Brain microvascular endothelial cell (primary cell): ENCODE measurements around the gene TMEM141.
"Not testable (repeated sequence)": the region's sequence is repeated elsewhere in the genome, so short reads cannot be mapped to it uniquely, and the experiment has no call there.

Experiments used
- DNase-seq: peaks from one replicate; pipeline ENCODE4 v3.0.0-alpha.2; 2020
- H3K27ac ChIP-seq: fragments of 250-450 bp; sonication (Bioruptor Pico); 2 replicates; pipeline ENCODE4 v1.5.1; 2020; ENCODE audit warnings: mild to moderate bottlenecking, moderate library complexity
- H3K27me3 ChIP-seq: fragments of 250-450 bp; sonication (Bioruptor Pico); replicated peaks from 2 replicates; pipeline ENCODE4 v1.5.1; 2020; ENCODE audit warnings: mild to moderate bottlenecking
- H3K36me3 ChIP-seq: fragments of 250-450 bp; sonication (Bioruptor Pico); replicated peaks from 2 replicates; pipeline ENCODE4 v1.5.1; 2020; ENCODE audit warnings: mild to moderate bottlenecking
- H3K4me3 ChIP-seq: 2 replicates; pipeline ENCODE4 v1.5.1; 2011; ENCODE audit warnings: low read depth, mild to moderate bottlenecking, control low read depth, low read length, moderate library complexity
- in situ Hi-C: cut with HindIII; loops from 2 replicates; pipeline ENCODE4 v1.10.0; 2017; ENCODE audit warnings: low sequenced_read_pairs, low pct_ligation_motif_present
- TF ChIP-seq, protein P1 (sequence below): IDR thresholded peaks from 2 replicates; pipeline ENCODE4 v1.5.1; 2011; ENCODE audit warnings: low read depth, mild to moderate bottlenecking, moderate library complexity, low read length, control low read depth, inconsistent platforms; ENCODE audit errors: missing control alignments

TMEM141 gene

DNA sequence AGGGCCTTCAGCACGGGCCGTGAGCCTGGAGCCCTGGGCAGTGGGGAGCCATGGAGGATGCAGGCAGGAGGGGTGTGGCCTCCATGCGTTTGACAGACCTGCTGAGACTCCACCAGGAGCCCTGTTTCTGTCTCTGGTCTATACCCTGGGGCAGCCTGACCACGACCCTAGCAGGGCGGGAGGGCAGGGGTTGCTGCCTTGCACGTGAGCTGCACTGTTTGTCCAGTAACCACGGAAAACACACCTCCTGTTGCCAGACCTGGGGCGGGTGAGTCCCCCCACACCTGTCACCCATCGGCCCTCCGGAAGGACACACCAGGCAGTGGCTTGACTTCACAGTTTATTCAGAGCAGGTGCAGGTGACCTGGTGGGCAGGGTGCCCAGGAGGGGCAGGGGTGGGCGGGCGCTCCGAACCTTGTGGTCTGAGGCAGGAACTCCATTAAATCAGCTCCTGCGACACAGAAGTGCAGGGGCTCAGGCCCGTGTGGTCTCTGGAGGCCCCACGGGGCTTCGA, 37.0 kb upstream of the TMEM141 start:
- H3K27ac ChIP-seq, result no peak overlapping the region
- no peaks in the 10 kb centered on the region for H3K27me3 ChIP-seq

DNA sequence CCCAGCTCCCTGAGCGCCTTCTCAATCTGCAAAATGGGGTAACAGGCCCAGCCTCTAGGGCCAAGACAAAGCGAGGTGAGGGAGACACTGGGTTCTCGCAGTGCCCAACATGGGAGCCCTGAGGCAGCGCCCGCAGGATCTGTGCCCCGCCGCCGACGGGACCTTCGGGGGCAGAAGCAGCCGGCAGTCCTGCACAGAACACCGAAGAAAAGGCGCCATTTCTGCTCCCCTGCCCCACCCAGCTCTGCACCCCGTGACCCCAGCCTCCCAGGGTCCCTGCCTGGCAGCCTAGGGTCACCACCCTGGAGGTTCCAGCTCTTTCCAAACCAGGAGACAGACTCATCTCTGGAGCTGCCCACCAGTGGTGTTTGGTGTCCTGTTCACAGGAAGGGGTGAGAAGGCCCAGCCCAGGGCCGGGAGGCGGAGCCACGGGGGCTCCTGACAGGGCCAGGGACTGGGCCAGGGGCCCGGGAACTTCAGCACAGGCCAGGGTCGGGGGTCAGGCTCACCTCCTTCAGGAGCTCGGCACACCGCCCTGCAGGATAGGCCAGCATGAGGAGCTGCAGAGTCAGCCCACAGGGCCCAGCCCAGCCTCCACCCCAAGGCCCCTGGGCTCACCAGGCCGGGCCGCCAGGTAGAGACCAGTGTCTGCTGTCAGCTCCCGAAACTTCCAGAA, 36.4 kb upstream of the TMEM141 start:
- H3K4me3 ChIP-seq, result no peak overlapping the region
- no peaks in the 10 kb centered on the region for H3K36me3 ChIP-seq
- in situ Hi-C loops, result no loop called here
- no peak overlapping the region for H3K27ac ChIP-seq
- DNase-seq, result no peak
- TF ChIP-seq, protein P1, sequence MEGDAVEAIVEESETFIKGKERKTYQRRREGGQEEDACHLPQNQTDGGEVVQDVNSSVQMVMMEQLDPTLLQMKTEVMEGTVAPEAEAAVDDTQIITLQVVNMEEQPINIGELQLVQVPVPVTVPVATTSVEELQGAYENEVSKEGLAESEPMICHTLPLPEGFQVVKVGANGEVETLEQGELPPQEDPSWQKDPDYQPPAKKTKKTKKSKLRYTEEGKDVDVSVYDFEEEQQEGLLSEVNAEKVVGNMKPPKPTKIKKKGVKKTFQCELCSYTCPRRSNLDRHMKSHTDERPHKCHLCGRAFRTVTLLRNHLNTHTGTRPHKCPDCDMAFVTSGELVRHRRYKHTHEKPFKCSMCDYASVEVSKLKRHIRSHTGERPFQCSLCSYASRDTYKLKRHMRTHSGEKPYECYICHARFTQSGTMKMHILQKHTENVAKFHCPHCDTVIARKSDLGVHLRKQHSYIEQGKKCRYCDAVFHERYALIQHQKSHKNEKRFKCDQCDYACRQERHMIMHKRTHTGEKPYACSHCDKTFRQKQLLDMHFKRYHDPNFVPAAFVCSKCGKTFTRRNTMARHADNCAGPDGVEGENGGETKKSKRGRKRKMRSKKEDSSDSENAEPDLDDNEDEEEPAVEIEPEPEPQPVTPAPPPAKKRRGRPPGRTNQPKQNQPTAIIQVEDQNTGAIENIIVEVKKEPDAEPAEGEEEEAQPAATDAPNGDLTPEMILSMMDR, result no peak
- no peaks in the 10 kb centered on the region for H3K27me3 ChIP-seq

More for the DNA sequence above, 37.0 kb upstream of the TMEM141 start:
- Histone ChIP-seq H3K36me3 (no peaks in the 10 kb centered on the region), H3K4me3 (no peak overlapping the region)
- in situ Hi-C loops, result no loop called here
- TF ChIP-seq, protein P1, result no peak
- no peak for DNase-seq

DNA sequence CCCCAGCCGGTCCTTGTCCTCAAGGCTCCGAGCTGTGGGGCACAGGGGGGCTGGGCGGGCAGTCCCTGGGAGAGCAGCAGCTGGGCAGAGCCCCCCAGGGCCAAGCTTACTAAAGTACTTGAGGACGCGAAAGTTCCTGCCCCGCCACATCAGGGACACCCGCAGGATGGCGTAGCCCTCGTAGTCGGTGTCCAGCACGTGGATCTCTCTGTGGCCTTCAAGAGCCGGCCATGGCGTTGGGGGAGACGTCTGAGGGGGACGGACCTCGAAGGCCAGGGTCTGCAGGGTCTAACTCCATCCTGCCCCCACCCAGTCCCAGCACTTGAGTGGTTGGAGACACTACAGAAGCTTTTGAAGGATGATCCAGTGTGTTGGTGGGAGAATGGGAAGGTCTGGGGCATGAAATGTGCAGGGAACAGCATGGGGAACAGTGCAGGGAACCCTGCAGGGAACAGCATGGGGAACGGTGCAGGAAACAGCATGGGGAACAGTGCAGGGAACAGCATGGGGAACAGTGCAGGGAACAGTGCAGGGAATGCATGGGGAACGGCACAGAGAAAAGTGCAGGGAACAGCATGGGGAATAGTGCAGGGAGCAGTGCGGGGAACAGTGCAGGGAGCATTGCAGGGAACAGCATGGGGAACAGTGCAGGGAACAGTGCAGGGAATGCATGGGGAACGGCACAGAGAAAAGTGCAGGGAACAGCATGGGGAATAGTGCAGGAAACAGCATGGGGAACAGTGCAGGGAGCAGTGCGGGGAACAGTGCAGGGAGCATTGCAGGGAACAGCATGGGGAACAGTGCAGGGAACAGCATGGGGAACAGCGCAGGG, 35.6 kb upstream of the TMEM141 start:
- H3K27ac ChIP-seq, in situ Hi-C loops, DNase-seq, H3K27me3 ChIP-seq, H3K36me3 ChIP-seq, H3K4me3 ChIP-seq: not testable (repeated sequence)

DNA sequence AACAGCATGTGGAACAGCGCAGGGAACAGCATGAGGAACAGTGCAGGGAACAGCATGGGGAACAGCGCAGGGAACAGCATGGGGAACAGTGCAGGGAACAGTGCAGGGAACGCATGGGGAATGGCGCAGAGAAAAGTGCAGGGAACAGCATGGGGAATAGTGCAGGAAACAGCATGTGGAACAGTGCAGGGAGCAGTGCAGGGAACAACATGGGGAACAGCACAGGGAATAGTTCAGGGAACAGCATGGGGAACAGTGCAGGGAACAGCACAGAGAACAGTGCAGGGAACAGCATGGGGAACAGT, 35.1 kb upstream of the TMEM141 start:
- TF ChIP-seq, protein P1, result no peak
- H3K27ac ChIP-seq, result no peak overlapping the region
- H3K27me3 ChIP-seq, result no peaks in the 10 kb centered on the region
- in situ Hi-C loops, result no loop called here
- H3K36me3 ChIP-seq, result no peaks in the 10 kb centered on the region
- H3K4me3 ChIP-seq, result no peak overlapping the region
- DNase-seq, result no peak

DNA sequence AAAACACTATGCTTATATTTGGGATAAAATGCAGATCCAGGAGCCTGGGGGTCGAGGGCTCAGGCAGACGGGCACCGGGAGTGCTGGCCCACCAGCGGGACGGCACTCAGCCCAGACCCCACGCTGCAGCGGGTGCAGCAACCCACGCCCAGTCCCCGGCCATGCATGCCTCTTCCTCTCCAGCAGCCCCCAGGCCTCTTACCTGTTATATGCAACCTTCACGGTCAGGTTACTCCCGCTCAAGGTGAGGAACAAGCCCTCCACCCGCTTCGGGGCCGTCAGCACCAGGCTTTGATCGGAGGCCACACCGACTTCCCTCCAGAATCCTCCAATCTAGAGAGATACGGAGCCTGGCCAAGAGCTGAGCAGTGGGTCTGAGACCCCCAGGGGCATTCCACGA, 34.3 kb upstream of the TMEM141 start:
- Histone ChIP-seq H3K27ac (no peak overlapping the region), H3K27me3 (no peaks in the 10 kb centered on the region), H3K4me3 (no peak overlapping the region), H3K36me3 (no peaks in the 10 kb centered on the region)
- DNase-seq, result no peak
- in situ Hi-C loops, result no loop called here
- TF ChIP-seq, protein P1, result no peak

DNA sequence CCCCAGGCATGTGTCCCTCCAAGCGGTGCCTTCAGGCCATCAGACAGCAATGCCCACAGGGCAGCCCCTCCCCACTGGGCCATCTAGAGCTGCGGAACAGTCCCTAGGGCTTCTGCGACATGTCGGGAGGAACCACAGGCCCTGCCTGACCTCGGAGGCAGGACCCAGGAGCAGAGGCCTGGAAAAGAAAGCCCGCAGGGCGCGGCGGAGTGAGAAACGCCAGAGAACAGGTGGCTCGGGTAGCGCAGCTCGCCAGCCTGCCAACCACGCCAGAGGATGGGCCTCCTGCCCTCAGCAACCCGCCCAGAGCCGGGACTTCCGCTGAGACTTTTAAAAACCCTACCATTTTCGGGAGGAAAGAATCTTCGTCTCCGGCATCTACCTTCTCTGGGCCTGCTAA, 33.8 kb upstream of the TMEM141 start:
- DNase-seq, result no peak
- H3K4me3 ChIP-seq, result no peak overlapping the region
- TF ChIP-seq, protein P1, result no peak
- no peaks in the 10 kb centered on the region for H3K27me3 ChIP-seq
- in situ Hi-C loops, result no loop called here
- H3K36me3 ChIP-seq, result no peaks in the 10 kb centered on the region
- H3K27ac ChIP-seq, result no peak overlapping the region
